NCI-H1105 (cell line): ENCODE results near the gene GPR156.

Experiments
- DNase-seq: peaks from one replicate; lab custom pipeline; 2025; lab: John Stamatoyannopoulos, UW

The GPR156 gene

GRCh38 chr3:120125992-120126391, 159.0 kb downstream of the GPR156 start:
- DNase-seq, result no peak

GRCh38 chr3:120119846-120120510, 165.0 kb downstream of the GPR156 start:
- no peak for DNase-seq
